Neural progenitor cell (in vitro differentiated cells): ENCODE measurements around the gene DOCK9. TPM values are rescaled to one million over a fixed set of nuclear protein-coding genes. Genes with fewer than 3 reads are reported as not detected.

Experiments used
- DNase-seq: peaks from one replicate; pipeline ENCODE4 v3.0.0-alpha.2; 2016; ENCODE audit warnings: low spot score
- H2AFZ ChIP-seq: fragments of 200-600 bp; sonication (generic); replicated peaks from 2 replicates; pipeline ENCODE4 v1.6.1; 2016; ENCODE audit warnings: antibody characterized with exemption
- H3F3A ChIP-seq: fragments of 200-600 bp; sonication (generic); 2 replicates; pipeline ENCODE4 v1.6.1; 2016; ENCODE audit warnings: antibody characterized with exemption, low read depth
- H3K27ac ChIP-seq: fragments of 200-600 bp; sonication (generic); 2 replicates; pipeline ENCODE4 v1.5.1; 2016; ENCODE audit warnings: mild to moderate bottlenecking
- H3K27me3 ChIP-seq: fragments of 200-600 bp; sonication (generic); 2 replicates; pipeline ENCODE4 v1.6.1; 2016; ENCODE audit warnings: mild to moderate bottlenecking, moderate library complexity
- H3K36me3 ChIP-seq: fragments of 200-600 bp; sonication (generic); 2 replicates; pipeline ENCODE4 v1.5.1; 2016
- H3K4me1 ChIP-seq: fragments of 200-600 bp; sonication (generic); 2 replicates; pipeline ENCODE4 v1.6.1; 2016; ENCODE audit warnings: mixed run types
- H3K4me2 ChIP-seq: fragments of 200-600 bp; sonication (generic); 2 replicates; pipeline ENCODE4 v1.6.1; 2016
- H3K4me3 ChIP-seq: fragments of 200-600 bp; sonication (generic); 2 replicates; pipeline ENCODE4 v1.5.1; 2016
- H3K79me2 ChIP-seq: fragments of 200-600 bp; sonication (generic); 2 replicates; pipeline ENCODE4 v1.6.1; 2016; ENCODE audit warnings: low read depth
- H3K9ac ChIP-seq: fragments of 200-600 bp; sonication (generic); 2 replicates; pipeline ENCODE4 v1.6.1; 2016
- H3K9me3 ChIP-seq: fragments of 200-600 bp; sonication (generic); 2 replicates; pipeline ENCODE4 v1.5.1; 2016; ENCODE audit warnings: low read depth
- H4K20me1 ChIP-seq: fragments of 200-600 bp; sonication (generic); 2 replicates; pipeline ENCODE4 v1.6.1; 2016; ENCODE audit warnings: low read depth
- H3K27ac Mint-ChIP-seq: 3 replicates; pipeline ENCODE4 v1.8.0; 2021; ENCODE audit warnings: mixed read lengths
- H3K27me3 Mint-ChIP-seq: 2 replicates; pipeline ENCODE4 v1.8.0; 2022; ENCODE audit warnings: low read depth, mild to moderate bottlenecking, inconsistent platforms, moderate library complexity, mixed read lengths; ENCODE audit not compliant: insufficient read depth
- H3K36me3 Mint-ChIP-seq: 3 replicates; pipeline ENCODE4 v1.8.0; 2021; ENCODE audit warnings: mixed read lengths
- H3K4me1 Mint-ChIP-seq: 3 replicates; pipeline ENCODE4 v1.8.0; 2021; ENCODE audit warnings: mixed read lengths
- H3K4me3 Mint-ChIP-seq: 3 replicates; pipeline ENCODE4 v1.8.0; 2021; ENCODE audit warnings: mild to moderate bottlenecking, moderate library complexity, mixed read lengths
- H3K9me3 Mint-ChIP-seq: 3 replicates; pipeline ENCODE4 v1.8.0; 2020; ENCODE audit warnings: mixed read lengths
- CTCF ChIP-seq: fragments of 200-600 bp; sonication (generic); IDR thresholded peaks from 2 replicates; pipeline ENCODE4 v1.5.1; 2017; ENCODE audit warnings: antibody characterized with exemption, mild to moderate bottlenecking
- EZH2 ChIP-seq: fragments of 200-600 bp; sonication (generic); IDR thresholded peaks from 2 replicates; pipeline ENCODE4 v1.6.1; 2017; ENCODE audit warnings: antibody characterized with exemption, mild to moderate bottlenecking, moderate library complexity
- EZH2phosphoT487 ChIP-seq: fragments of 200-600 bp; sonication (generic); IDR thresholded peaks from 2 replicates; pipeline ENCODE4 v1.6.1; 2017; ENCODE audit warnings: antibody characterized with exemption
- total RNA-seq: library from RNA; depleted of rRNA; stranded (reverse); fragments of >200 nt; gene quantifications from 2 replicates; pipeline ENCODE4 v1.2.3, GENCODE V29; 2015; ENCODE audit warnings: low replicate concordance

DOCK9 gene
- total RNA-seq, 1 donor from 2014 or later: 16.6 TPM

GRCh38 chr13:98905199-98905598 is 72.7 kb downstream of the DOCK9 start:
- Histone ChIP-seq H3K4me3 (no peak overlapping the region), H4K20me1 (no peaks in the 10 kb centered on the region), H3K4me1 (no peaks in the 10 kb centered on the region), H2AFZ (no peak overlapping the region), H3K9me3 (no peaks in the 10 kb centered on the region), H3F3A (no peaks in the 10 kb centered on the region), H3K9ac (no peak overlapping the region), H3K4me2 (no peak overlapping the region), H3K27me3 (no peaks in the 10 kb centered on the region), H3K36me3 (no peaks in the 10 kb centered on the region), H3K27ac (no peak overlapping the region), H3K79me2 (no peaks in the 10 kb centered on the region)
- H3K4me1 Mint-ChIP-seq: peaks cover under 1% of the 10 kb centered on the region
- H3K9me3 Mint-ChIP-seq: no peaks in the 10 kb centered on the region
- no peak overlapping the region for H3K4me3 Mint-ChIP-seq
- DNase-seq: no peak
- peaks cover 2% of the 10 kb centered on the region for H3K36me3 Mint-ChIP-seq
- H3K27ac Mint-ChIP-seq: no peak overlapping the region
- peaks cover 2% of the 10 kb centered on the region for H3K27me3 Mint-ChIP-seq
- no peak for TF ChIP-seq EZH2
- no peak for TF ChIP-seq EZH2phosphoT487
- no peak for TF ChIP-seq CTCF

GRCh38 chr13:98900442-98900841 is 77.4 kb downstream of the DOCK9 start:
- Mint-ChIP-seq H3K27ac (no peak overlapping the region), H3K4me3 (no peak overlapping the region), H3K9me3 (no peaks in the 10 kb centered on the region), H3K36me3 (no peaks in the 10 kb centered on the region), H3K27me3 (peaks cover 4% of the 10 kb centered on the region), H3K4me1 (no peaks in the 10 kb centered on the region)
- Histone ChIP-seq H3K27ac (no peak overlapping the region), H3K79me2 (no peaks in the 10 kb centered on the region), H3K36me3 (no peaks in the 10 kb centered on the region), H3K9me3 (no peaks in the 10 kb centered on the region), H3K9ac (no peak overlapping the region), H3K4me1 (no peaks in the 10 kb centered on the region), H3K4me2 (no peak overlapping the region), H3K27me3 (no peaks in the 10 kb centered on the region), H2AFZ (no peak overlapping the region), H3K4me3 (no peak overlapping the region), H3F3A (no peaks in the 10 kb centered on the region), H4K20me1 (no peaks in the 10 kb centered on the region)
- TF ChIP-seq EZH2phosphoT487 (no peak), EZH2 (no peak), CTCF (no peak)
- DNase-seq: no peak

GRCh38 chr13:98897706-98898105 is 80.2 kb downstream of the DOCK9 start:
- no peaks in the 10 kb centered on the region for H3K36me3 ChIP-seq
- H3K4me2 ChIP-seq: no peak overlapping the region
- H3K27me3 Mint-ChIP-seq: peaks cover 2% of the 10 kb centered on the region
- no peak overlapping the region for H3K27ac ChIP-seq
- H2AFZ ChIP-seq: no peak overlapping the region
- H3K4me3 ChIP-seq: no peak overlapping the region
- no peak for TF ChIP-seq CTCF
- TF ChIP-seq EZH2: no peak
- TF ChIP-seq EZH2phosphoT487: no peak
- H3K9me3 ChIP-seq: no peaks in the 10 kb centered on the region
- H3K9ac ChIP-seq: no peak overlapping the region
- H4K20me1 ChIP-seq: no peaks in the 10 kb centered on the region
- peaks cover 5% of the 10 kb centered on the region for H3K4me1 ChIP-seq
- no peak overlapping the region for H3K4me3 Mint-ChIP-seq
- DNase-seq: no peak
- no peak overlapping the region for H3K27ac Mint-ChIP-seq
- H3K79me2 ChIP-seq: no peaks in the 10 kb centered on the region
- H3K4me1 Mint-ChIP-seq: peaks cover 6% of the 10 kb centered on the region
- no peaks in the 10 kb centered on the region for H3K9me3 Mint-ChIP-seq
- H3K36me3 Mint-ChIP-seq: no peaks in the 10 kb centered on the region
- no peaks in the 10 kb centered on the region for H3K27me3 ChIP-seq
- no peaks in the 10 kb centered on the region for H3F3A ChIP-seq

- Mint-ChIP-seq H3K4me3 (no peak overlapping the region), H3K9me3 (no peaks in the 10 kb centered on the region), H3K27ac (no peak overlapping the region), H3K36me3 (no peaks in the 10 kb centered on the region), H3K27me3 (peaks cover 2% of the 10 kb centered on the region), H3K4me1 (peaks cover 9% of the 10 kb centered on the region)
- H2AFZ ChIP-seq: no peak overlapping the region
- DNase-seq: no peak
- no peaks in the 10 kb centered on the region for H4K20me1 ChIP-seq
- H3K4me2 ChIP-seq: no peak overlapping the region
- H3F3A ChIP-seq: no peaks in the 10 kb centered on the region
- no peak overlapping the region for H3K27ac ChIP-seq
- H3K9me3 ChIP-seq: no peaks in the 10 kb centered on the region
- no peaks in the 10 kb centered on the region for H3K79me2 ChIP-seq
- peaks cover 9% of the 10 kb centered on the region for H3K4me1 ChIP-seq
- no peaks in the 10 kb centered on the region for H3K36me3 ChIP-seq
- H3K4me3 ChIP-seq: no peak overlapping the region
- TF ChIP-seq EZH2phosphoT487 (no peak), EZH2 (no peak), CTCF (no peak)
- no peak overlapping the region for H3K9ac ChIP-seq
- H3K27me3 ChIP-seq: no peaks in the 10 kb centered on the region
Observed at GRCh38 chr13:98896868-98897144, 81.1 kb downstream of the DOCK9 start.
